ENCODE data around the gene SGSH. TPM values are rescaled to one million over a fixed set of nuclear protein-coding genes. Genes with fewer than 3 reads are reported as not detected.

SGSH gene
- total RNA-seq, 1 donor from 2014 or later: 53.7 TPM

DNA sequence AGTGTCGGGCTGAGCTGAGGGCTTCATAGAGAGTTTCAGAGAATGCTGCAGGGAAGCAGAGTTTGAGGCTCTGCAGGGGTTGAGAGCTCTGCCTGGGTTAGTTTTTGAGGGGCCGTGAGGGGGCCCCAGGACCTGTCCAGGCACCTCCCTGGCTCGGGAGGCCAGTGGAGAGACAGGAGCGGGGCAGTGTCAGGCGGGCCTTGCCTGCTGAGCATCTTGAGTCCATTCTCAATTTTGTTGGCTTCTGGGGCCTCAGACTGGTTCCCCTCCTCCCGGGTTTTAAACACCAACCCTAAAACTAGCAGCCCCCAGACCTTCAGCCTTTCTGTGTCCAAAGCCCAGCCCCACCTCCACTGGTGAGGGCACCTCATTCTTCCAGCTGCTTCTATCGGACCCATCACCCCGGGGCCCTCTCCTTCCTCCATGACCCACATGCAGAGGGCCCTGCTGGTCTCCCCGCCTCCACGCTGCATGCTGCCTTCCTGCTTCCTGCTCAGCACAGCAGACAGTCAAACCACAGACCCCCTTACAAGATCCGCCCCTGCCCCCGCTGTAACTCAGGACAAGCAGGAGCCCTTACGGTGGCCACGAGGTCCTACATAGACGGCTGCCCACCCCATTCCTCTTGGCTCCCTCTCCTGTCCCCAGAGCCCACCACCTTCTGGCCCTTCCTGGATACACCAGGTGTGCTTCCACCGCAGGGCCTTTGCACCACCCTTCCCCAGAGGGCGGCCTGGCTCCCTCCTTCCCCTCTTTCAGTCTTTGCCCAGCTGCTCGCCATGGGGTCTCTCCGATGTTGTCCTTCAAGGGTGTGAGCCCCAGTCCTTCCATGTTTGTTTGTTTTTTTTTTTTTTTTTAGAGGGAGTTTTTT is 44.3 kb upstream of the SGSH start:
- Mint-ChIP-seq H3K4me1 (peaks cover 14% of the 10 kb centered on the region), H3K27ac (no peak overlapping the region), H3K4me3 (no peak overlapping the region), H3K9me3 (no peaks in the 10 kb centered on the region), H3K27me3 (ENCODE audit: low read depth) (no peaks in the 10 kb centered on the region), H3K36me3 (peaks cover 14% of the 10 kb centered on the region)
- TF ChIP-seq, protein P1, sequence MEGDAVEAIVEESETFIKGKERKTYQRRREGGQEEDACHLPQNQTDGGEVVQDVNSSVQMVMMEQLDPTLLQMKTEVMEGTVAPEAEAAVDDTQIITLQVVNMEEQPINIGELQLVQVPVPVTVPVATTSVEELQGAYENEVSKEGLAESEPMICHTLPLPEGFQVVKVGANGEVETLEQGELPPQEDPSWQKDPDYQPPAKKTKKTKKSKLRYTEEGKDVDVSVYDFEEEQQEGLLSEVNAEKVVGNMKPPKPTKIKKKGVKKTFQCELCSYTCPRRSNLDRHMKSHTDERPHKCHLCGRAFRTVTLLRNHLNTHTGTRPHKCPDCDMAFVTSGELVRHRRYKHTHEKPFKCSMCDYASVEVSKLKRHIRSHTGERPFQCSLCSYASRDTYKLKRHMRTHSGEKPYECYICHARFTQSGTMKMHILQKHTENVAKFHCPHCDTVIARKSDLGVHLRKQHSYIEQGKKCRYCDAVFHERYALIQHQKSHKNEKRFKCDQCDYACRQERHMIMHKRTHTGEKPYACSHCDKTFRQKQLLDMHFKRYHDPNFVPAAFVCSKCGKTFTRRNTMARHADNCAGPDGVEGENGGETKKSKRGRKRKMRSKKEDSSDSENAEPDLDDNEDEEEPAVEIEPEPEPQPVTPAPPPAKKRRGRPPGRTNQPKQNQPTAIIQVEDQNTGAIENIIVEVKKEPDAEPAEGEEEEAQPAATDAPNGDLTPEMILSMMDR (IDR thresholded peaks at IDR 0.05; ENCODE audit: unreplicated experiment): no peak
- DNase-seq (ENCODE audit: low spot score in 2 of 2, unreplicated experiment in 2 of 2): no peak

DNA sequence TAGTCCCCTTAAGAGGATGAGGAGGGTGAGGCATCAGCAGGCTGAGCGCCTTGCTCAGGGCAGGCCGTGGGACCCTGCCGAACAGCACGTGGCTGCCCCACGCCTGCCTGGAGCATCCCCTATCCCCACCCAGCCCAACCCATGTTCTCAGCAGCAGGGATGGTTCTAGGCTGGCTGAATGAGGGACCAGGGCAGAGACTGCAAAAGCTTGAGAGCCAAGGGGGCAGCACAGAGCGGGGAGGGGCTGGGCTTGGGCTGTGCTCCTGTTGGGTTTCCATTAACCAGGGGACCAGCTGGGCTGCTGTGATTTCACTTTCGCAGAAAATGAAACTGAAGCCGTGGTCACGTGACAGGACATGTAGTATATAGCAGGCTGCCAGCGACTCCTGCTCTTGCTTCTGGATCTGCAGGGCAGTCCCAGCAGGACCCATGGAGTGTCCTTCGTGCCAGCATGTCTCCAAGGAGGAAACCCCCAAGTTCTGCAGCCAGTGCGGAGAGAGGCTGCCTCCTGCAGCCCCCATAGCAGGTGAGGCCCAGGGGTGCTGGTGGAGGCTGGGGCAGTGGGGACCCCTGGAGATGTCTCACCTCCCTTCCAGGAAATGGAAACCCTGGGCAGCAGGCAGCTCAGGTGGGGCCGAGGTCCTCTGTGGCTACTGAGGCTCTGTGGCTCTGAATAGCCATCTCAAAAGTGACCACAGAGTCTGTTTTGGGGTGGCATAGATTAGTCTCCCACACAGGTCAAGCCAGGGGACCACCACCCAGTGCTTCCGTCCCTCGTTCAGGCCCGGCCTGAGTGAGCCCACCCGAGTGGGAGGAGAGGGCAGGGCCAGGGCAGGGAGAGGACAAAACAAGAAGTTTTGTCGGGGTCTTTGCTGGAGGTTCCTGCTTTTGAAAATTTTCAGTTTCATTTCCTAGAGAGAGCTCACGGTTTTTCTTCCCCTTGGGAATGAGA is 43.4 kb upstream of the SGSH start:
- H3K27ac Mint-ChIP-seq: no peak overlapping the region
- H3K4me1 Mint-ChIP-seq: peaks cover 14% of the 10 kb centered on the region
- no peak for DNase-seq (ENCODE audit: low spot score in 2 of 2, unreplicated experiment in 2 of 2)

DNA sequence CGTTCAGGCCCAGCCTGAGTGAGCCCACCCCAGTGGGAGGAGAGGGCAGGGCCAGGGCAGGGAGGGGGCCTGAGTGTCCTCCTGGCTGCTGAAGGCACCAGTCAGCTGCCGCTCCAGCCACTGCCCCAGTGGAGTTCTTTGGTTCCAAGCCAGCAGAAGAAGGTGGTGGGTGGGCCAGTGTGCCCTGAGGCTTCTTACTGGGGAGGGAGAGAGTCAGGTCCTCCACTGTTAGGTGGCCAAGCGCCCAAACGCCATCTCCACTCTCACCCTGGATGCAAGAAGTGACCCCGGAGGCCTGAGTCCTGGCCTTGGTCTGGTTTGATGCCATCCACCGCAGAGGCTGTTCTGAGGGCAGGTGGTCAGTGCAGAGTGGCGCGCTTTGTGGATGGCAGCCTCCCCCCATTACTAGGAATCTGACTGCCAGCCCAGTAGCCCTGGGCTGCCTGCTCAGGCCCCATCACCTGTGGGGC is 42.7 kb upstream of the SGSH start:
- no peaks in the 10 kb centered on the region for H3K27me3 Mint-ChIP-seq (ENCODE audit: low read depth)
- peaks cover 14% of the 10 kb centered on the region for H3K4me1 Mint-ChIP-seq
- no peaks in the 10 kb centered on the region for H3K9me3 Mint-ChIP-seq
- TF ChIP-seq, protein P1 (IDR thresholded peaks at IDR 0.05; ENCODE audit: unreplicated experiment): no peak
- peaks cover 14% of the 10 kb centered on the region for H3K36me3 Mint-ChIP-seq
- no peak for DNase-seq (ENCODE audit: low spot score in 2 of 2, unreplicated experiment in 2 of 2)
- peak overlapping the region; percentile 78 for H3K4me3 Mint-ChIP-seq
- no peak overlapping the region for H3K27ac Mint-ChIP-seq

More for the DNA sequence above, 43.4 kb upstream of the SGSH start:
- TF ChIP-seq, protein P1 (IDR thresholded peaks at IDR 0.05; ENCODE audit: unreplicated experiment): no peak
- Mint-ChIP-seq H3K4me3 (no peak overlapping the region), H3K9me3 (no peaks in the 10 kb centered on the region), H3K27me3 (ENCODE audit: low read depth) (no peaks in the 10 kb centered on the region), H3K36me3 (peaks cover 14% of the 10 kb centered on the region)

DNA sequence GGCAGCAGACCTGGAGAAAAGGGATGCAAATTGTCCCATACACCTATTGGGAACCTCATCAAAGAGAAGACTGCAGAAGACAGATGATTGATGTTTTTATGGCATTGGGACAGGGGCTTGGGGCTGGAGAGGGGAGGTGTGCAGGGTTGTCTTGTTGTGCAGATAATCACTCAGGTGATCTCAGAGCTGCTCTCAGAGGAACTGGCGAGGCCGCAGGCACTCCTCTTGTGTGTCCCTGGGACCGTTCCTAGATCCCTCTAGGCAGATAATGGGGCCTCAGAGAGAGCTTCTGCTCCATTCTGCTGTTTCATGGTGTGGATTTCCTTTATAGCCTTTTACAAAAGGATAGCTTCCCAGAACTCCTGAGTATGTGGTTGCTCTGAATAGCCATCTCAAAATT is 42.2 kb upstream of the SGSH start:
- Mint-ChIP-seq H3K27ac (peak overlapping the region; percentile 85), H3K4me1 (peaks cover 14% of the 10 kb centered on the region), H3K27me3 (ENCODE audit: low read depth) (no peaks in the 10 kb centered on the region), H3K4me3 (peak overlapping the region; percentile 78), H3K36me3 (peaks cover 11% of the 10 kb centered on the region), H3K9me3 (no peaks in the 10 kb centered on the region)
- TF ChIP-seq, protein P1 (IDR thresholded peaks at IDR 0.05; ENCODE audit: unreplicated experiment): no peak
- no peak for DNase-seq (ENCODE audit: low spot score in 2 of 2, unreplicated experiment in 2 of 2)

DNA sequence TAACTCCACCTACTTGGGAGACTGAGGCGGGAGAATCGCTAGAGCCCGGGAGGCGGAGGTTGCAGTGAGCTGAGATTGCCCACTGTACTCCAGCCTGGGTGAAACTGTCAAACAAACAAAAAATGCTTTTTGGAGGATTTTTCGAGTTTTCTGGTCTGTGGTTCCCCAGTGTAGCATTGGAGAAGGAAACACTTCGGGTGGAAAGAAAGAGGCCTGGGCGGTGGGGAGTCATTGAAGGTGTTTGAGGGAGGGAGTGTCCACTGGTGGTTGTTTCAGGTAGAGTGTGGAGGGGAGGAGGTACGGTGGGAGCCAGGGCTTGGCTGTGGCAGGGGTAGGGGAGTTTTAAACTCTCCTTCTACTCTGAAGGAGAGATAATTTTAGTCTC is 41.8 kb upstream of the SGSH start:
- H3K9me3 Mint-ChIP-seq: no peaks in the 10 kb centered on the region
- H3K36me3 Mint-ChIP-seq: peaks cover 10% of the 10 kb centered on the region

More for the DNA sequence above, 41.8 kb upstream of the SGSH start:
- Mint-ChIP-seq H3K4me1 (peaks cover 14% of the 10 kb centered on the region), H3K4me3 (peak overlapping the region; percentile 78), H3K27ac (peak overlapping the region; percentile 85), H3K27me3 (ENCODE audit: low read depth) (no peaks in the 10 kb centered on the region)
- DNase-seq (ENCODE audit: low spot score in 2 of 2, unreplicated experiment in 2 of 2): no peak
- TF ChIP-seq, protein P1 (IDR thresholded peaks at IDR 0.05; ENCODE audit: unreplicated experiment): no peak
